Measurements from ENCODE around the gene CNOT3.

CNOT3 gene

GRCh38 chr19:54106716-54107115 is 30.8 kb upstream of the CNOT3 start:
- TF ChIP-seq NFIC (IDR thresholded peaks at IDR 0.05) (no peak), TEAD4 (IDR thresholded peaks at IDR 0.05) (no peak), ZBTB7A (IDR thresholded peaks at IDR 0.05; ENCODE audit: low read depth) (no peak), RAD21 (IDR thresholded peaks at IDR 0.05; ENCODE audit: low read depth) (no peak)

GRCh38 chr19:54107876-54108490 is 29.6 kb upstream of the CNOT3 start:
- TF ChIP-seq RAD21 (IDR thresholded peaks at IDR 0.05; ENCODE audit: low read depth): no peak
- no peak for TF ChIP-seq USF1 (IDR thresholded peaks at IDR 0.05)
- no peak for TF ChIP-seq YY1 (IDR thresholded peaks at IDR 0.05; ENCODE audit: low read depth)
- TF ChIP-seq, protein P1, sequence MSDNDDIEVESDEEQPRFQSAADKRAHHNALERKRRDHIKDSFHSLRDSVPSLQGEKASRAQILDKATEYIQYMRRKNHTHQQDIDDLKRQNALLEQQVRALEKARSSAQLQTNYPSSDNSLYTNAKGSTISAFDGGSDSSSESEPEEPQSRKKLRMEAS (IDR thresholded peaks at IDR 0.05): no peak

GRCh38 chr19:54108496-54108895 is 29.1 kb upstream of the CNOT3 start:
- no peak for TF ChIP-seq TEAD4 (IDR thresholded peaks at IDR 0.05)
- TF ChIP-seq EGR1 (IDR thresholded peaks at IDR 0.05): no peak
- no peak for TF ChIP-seq CREB1 (IDR thresholded peaks at IDR 0.05; ENCODE audit: low read depth)
- TF ChIP-seq, protein P1 (IDR thresholded peaks at IDR 0.05): no peak
- no peak for TF ChIP-seq EP300 (IDR thresholded peaks at IDR 0.05; ENCODE audit: borderline replicate concordance)
- TF ChIP-seq USF1 (IDR thresholded peaks at IDR 0.05): no peak
- no peak for TF ChIP-seq ZBTB7A (IDR thresholded peaks at IDR 0.05; ENCODE audit: low read depth)

GRCh38 chr19:54109651-54110050 is 27.9 kb upstream of the CNOT3 start:
- TF ChIP-seq TAF1 (IDR thresholded peaks at IDR 0.05; ENCODE audit: low read depth): no peak

- TF ChIP-seq CEBPB (IDR thresholded peaks at IDR 0.05): no peak
- TF ChIP-seq, protein P2, sequence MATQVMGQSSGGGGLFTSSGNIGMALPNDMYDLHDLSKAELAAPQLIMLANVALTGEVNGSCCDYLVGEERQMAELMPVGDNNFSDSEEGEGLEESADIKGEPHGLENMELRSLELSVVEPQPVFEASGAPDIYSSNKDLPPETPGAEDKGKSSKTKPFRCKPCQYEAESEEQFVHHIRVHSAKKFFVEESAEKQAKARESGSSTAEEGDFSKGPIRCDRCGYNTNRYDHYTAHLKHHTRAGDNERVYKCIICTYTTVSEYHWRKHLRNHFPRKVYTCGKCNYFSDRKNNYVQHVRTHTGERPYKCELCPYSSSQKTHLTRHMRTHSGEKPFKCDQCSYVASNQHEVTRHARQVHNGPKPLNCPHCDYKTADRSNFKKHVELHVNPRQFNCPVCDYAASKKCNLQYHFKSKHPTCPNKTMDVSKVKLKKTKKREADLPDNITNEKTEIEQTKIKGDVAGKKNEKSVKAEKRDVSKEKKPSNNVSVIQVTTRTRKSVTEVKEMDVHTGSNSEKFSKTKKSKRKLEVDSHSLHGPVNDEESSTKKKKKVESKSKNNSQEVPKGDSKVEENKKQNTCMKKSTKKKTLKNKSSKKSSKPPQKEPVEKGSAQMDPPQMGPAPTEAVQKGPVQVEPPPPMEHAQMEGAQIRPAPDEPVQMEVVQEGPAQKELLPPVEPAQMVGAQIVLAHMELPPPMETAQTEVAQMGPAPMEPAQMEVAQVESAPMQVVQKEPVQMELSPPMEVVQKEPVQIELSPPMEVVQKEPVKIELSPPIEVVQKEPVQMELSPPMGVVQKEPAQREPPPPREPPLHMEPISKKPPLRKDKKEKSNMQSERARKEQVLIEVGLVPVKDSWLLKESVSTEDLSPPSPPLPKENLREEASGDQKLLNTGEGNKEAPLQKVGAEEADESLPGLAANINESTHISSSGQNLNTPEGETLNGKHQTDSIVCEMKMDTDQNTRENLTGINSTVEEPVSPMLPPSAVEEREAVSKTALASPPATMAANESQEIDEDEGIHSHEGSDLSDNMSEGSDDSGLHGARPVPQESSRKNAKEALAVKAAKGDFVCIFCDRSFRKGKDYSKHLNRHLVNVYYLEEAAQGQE (IDR thresholded peaks at IDR 0.05; ENCODE audit: low read depth): no peak
- TF ChIP-seq TEAD4 (IDR thresholded peaks at IDR 0.05): no peak
- TF ChIP-seq, protein P1 (IDR thresholded peaks at IDR 0.05): no peak
- TF ChIP-seq RAD21 (IDR thresholded peaks at IDR 0.05; ENCODE audit: low read depth): no peak
- TF ChIP-seq TCF12 (IDR thresholded peaks at IDR 0.05; ENCODE audit: low read depth): no peak
- TF ChIP-seq TAF1 (IDR thresholded peaks at IDR 0.05; ENCODE audit: low read depth): no peak
- TF ChIP-seq CREB1 (IDR thresholded peaks at IDR 0.05; ENCODE audit: low read depth): no peak
- no peak for TF ChIP-seq ZBTB7A (IDR thresholded peaks at IDR 0.05; ENCODE audit: low read depth)
- no peak for TF ChIP-seq YY1 (IDR thresholded peaks at IDR 0.05; ENCODE audit: low read depth)
- no peak for TF ChIP-seq NFIC (IDR thresholded peaks at IDR 0.05)
- TF ChIP-seq EP300 (IDR thresholded peaks at IDR 0.05; ENCODE audit: borderline replicate concordance): no peak
- TF ChIP-seq EGR1 (IDR thresholded peaks at IDR 0.05): no peak
Observed at GRCh38 chr19:54114340-54115108, 23.0 kb upstream of the CNOT3 start.

DNA sequence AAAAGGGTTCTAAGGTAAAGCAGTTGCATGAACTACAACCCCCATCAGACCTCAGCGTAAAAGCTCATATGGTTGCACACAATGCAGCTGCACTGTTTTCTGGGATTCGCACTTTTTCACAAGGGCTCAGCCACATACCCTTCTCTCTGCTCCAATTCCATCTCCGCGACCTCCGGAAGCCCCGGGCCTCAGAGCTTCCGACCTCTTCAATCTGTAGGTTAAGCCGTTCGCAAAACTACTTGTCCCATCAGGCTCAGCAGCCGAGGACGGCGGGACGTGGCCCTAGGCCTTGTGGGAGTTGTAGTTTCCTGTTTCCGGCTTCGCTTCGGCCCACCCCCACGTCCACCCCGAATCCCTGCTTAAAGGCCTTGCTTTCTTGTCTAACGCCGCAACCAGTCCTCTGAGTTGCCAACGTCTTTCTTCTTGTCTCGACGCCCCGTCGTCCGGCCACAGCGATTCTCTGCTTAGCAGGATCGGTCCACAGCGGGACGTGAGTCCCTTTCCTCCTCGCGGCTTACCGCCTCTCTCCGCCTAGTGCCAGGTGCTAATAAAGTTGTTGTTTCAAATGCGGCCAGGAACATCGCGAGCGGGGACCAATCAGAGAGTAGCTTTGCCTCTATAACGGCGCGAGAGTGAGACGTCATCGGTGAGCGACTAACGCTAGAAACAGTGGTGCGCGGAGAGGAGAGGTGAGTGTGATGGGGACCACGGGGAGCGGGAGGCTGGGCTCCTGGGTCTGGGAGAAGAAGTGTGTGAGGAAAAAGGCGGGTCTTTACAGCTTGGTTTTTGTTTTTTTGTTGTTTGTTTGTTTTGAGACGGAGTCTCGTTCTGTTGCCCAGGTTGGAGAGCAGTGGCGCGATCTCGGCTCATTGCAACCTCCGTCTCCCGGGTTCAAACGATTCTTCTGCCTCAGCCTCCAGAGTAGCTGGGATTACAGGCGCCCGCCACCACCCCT is 22.2 kb upstream of the CNOT3 start, which contains the start of the genes PRPF31 and TFPT:
TSS of gene PRPF31 (plus strand) at position 646 of the 955 bp plus-strand sequence. CDS start 2,525 bp downstream, outside the sequence.
TSS of gene TFPT (minus strand) at position 549 of the 955 bp plus-strand sequence. CDS start at position 161, 388 bp downstream.
- TF ChIP-seq TEAD4 (IDR thresholded peaks at IDR 0.05) (peak; percentile 57; the same call in 1 of the 2 replicates), EP300 (IDR thresholded peaks at IDR 0.05; ENCODE audit: borderline replicate concordance) (peak; percentile 21; the same call in 1 of the 2 replicates), CEBPB (IDR thresholded peaks at IDR 0.05) (no peak; the same call in 1 of the 2 replicates), USF1 (IDR thresholded peaks at IDR 0.05) (peak; percentile 44), EGR1 (IDR thresholded peaks at IDR 0.05) (no peak), ZBTB7A (IDR thresholded peaks at IDR 0.05; ENCODE audit: low read depth) (no peak), TCF12 (IDR thresholded peaks at IDR 0.05; ENCODE audit: low read depth) (peak; percentile 82), FOXM1 (IDR thresholded peaks at IDR 0.05; ENCODE audit: borderline replicate concordance, low read depth) (no peak; the same call in 1 of the 2 replicates), CREB1 (IDR thresholded peaks at IDR 0.05; ENCODE audit: low read depth) (peak; percentile 97), RAD21 (IDR thresholded peaks at IDR 0.05; ENCODE audit: low read depth) (no peak), NFIC (IDR thresholded peaks at IDR 0.05) (peak; percentile 30), TAF1 (IDR thresholded peaks at IDR 0.05; ENCODE audit: low read depth) (peak; percentile 68), YY1 (IDR thresholded peaks at IDR 0.05; ENCODE audit: low read depth) (peak; percentile 71)
- TF ChIP-seq, protein P2 (IDR thresholded peaks at IDR 0.05; ENCODE audit: low read depth): no peak
- TF ChIP-seq, protein P1 (IDR thresholded peaks at IDR 0.05): peak; percentile 76

Measured in Ishikawa (cell line).